ENCODE data around the gene MRPS14.

GRCh38 chr1:175035865-175036264, 12.6 kb upstream of the MRPS14 start:
- TF ChIP-seq CTCF (IDR thresholded peaks at IDR 0.05) (no peak), POLR2A (IDR thresholded peaks at IDR 0.05) (no peak)

Data from adrenal gland (tissue), 5 donors.